Measurements from ENCODE around the gene TENT5A.
A peak's percentile ranks its signal among the peaks of the same experiment; 100 is the strongest.
"Not testable (repeated sequence)": the region's sequence is repeated elsewhere in the genome, so short reads cannot be mapped to it uniquely, and the experiment has no call there.

Gene TENT5A

GRCh38 chr6:81749707-81750106 lies 2.8 kb downstream of the TENT5A start:
- DNase-seq = peak; percentile 82

GRCh38 chr6:81748994-81749393 lies 3.5 kb downstream of the TENT5A start:
- peak; percentile 16 for DNase-seq

GRCh38 chr6:81747327-81747726 lies 5.2 kb downstream of the TENT5A start:
- no peak for DNase-seq

GRCh38 chr6:81744131-81744530 lies 8.3 kb downstream of the TENT5A start:
- DNase-seq = no peak

GRCh38 chr6:81743649-81744048 lies 8.8 kb downstream of the TENT5A start:
- DNase-seq = no peak

- no peak for DNase-seq
These were observed 10.8 kb downstream of the TENT5A start for GRCh38 chr6:81741689-81742088.

- DNase-seq = not testable (repeated sequence)
These were observed 11.9 kb downstream of the TENT5A start for GRCh38 chr6:81740591-81740990.

- peak; percentile 43 for DNase-seq
These were observed 13.0 kb downstream of the TENT5A start for GRCh38 chr6:81739230-81740195.

- no peak for DNase-seq
These were observed 16.1 kb downstream of the TENT5A start for GRCh38 chr6:81736428-81736827.

- DNase-seq = no peak
These were observed 16.6 kb downstream of the TENT5A start for GRCh38 chr6:81735756-81736380.

- peak; percentile 23 for DNase-seq
These were observed 17.9 kb downstream of the TENT5A start for GRCh38 chr6:81734500-81735150.

- DNase-seq = peak; percentile 23
These were observed 18.4 kb downstream of the TENT5A start for GRCh38 chr6:81734081-81734480.

GRCh38 chr6:81731814-81732213 lies 20.7 kb downstream of the TENT5A start:
- no peak for DNase-seq

- DNase-seq = no peak
These were observed 24.5 kb downstream of the TENT5A start for GRCh38 chr6:81727876-81728517.

- DNase-seq = no peak
These were observed 27.4 kb downstream of the TENT5A start for GRCh38 chr6:81725127-81725526.

GRCh38 chr6:81722506-81723223 lies 29.8 kb downstream of the TENT5A start:
- DNase-seq = no peak

- no peak for DNase-seq
These were observed 32.1 kb downstream of the TENT5A start for GRCh38 chr6:81720427-81720826.

- no peak for DNase-seq
These were observed 34.4 kb downstream of the TENT5A start for GRCh38 chr6:81718126-81718525.

GRCh38 chr6:81714684-81715083 lies 37.8 kb downstream of the TENT5A start:
- no peak for DNase-seq

- no peak for DNase-seq
These were observed 39.3 kb downstream of the TENT5A start for GRCh38 chr6:81713205-81713604.

- peak; percentile 64 for DNase-seq
These were observed 44.3 kb downstream of the TENT5A start for GRCh38 chr6:81708113-81708699.

- no peak for DNase-seq
These were observed 47.8 kb downstream of the TENT5A start for GRCh38 chr6:81704700-81705099.

All from NCI-H69 (cell line).